Panc1 (cell line): ENCODE measurements around the gene NKAIN2.

Source experiments
- CTCF ChIP-seq: fragments of 450-650 bp; IDR thresholded peaks from 2 replicates; pipeline ENCODE4 v1.5.1; 2017; ENCODE audit warnings: mild to moderate bottlenecking
- POLR2AphosphoS5 ChIP-seq: IDR thresholded peaks from 2 replicates; pipeline ENCODE4 v1.6.1; 2012; ENCODE audit warnings: mild to moderate bottlenecking, low read depth, low read length, moderate library complexity
- REST ChIP-seq, 2 experiments: IDR thresholded peaks; 2 replicates each; pipeline ENCODE4 v1.6.1; 2011 to 2012; ENCODE audit warnings: low read depth in 2 of 2, control low read depth in 1 of 2, low read length in 1 of 2, mild to moderate bottlenecking in 1 of 2, moderate library complexity in 1 of 2; ENCODE audit not compliant: insufficient read depth in 1 of 2

- TF ChIP-seq CTCF: no peak
- TF ChIP-seq REST (IDR thresholded peaks at IDR 0.05; ENCODE audit: insufficient read depth in 1 of 2, low read depth in 2 of 2, low read length in 1 of 2): no peak
- no peak for TF ChIP-seq POLR2AphosphoS5
These were observed 169.1 kb downstream of the NKAIN2 start for GRCh38 chr6:123972600-123973294.
